22Rv1 (cell line): ENCODE measurements around the gene LHPP.

ENCODE experiments used
- H3K27ac ChIP-seq: fragments of 450-650 bp; 2 replicates; pipeline ENCODE4 v1.5.1; 2017
- ZFX ChIP-seq: fragments of 450-650 bp; IDR thresholded peaks from 2 replicates; pipeline ENCODE4 v1.6.1; 2017; ENCODE audit warnings: antibody characterized with exemption, borderline replicate concordance
- TF ChIP-seq, protein P1 (sequence below): fragments of 450-650 bp; IDR thresholded peaks from 2 replicates; pipeline ENCODE4 v1.5.1; 2017; ENCODE audit warnings: mild to moderate bottlenecking

LHPP gene

GRCh38 chr10:124595143-124595883, 133.7 kb downstream of the LHPP start:
- TF ChIP-seq, protein P1, sequence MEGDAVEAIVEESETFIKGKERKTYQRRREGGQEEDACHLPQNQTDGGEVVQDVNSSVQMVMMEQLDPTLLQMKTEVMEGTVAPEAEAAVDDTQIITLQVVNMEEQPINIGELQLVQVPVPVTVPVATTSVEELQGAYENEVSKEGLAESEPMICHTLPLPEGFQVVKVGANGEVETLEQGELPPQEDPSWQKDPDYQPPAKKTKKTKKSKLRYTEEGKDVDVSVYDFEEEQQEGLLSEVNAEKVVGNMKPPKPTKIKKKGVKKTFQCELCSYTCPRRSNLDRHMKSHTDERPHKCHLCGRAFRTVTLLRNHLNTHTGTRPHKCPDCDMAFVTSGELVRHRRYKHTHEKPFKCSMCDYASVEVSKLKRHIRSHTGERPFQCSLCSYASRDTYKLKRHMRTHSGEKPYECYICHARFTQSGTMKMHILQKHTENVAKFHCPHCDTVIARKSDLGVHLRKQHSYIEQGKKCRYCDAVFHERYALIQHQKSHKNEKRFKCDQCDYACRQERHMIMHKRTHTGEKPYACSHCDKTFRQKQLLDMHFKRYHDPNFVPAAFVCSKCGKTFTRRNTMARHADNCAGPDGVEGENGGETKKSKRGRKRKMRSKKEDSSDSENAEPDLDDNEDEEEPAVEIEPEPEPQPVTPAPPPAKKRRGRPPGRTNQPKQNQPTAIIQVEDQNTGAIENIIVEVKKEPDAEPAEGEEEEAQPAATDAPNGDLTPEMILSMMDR, result no peak
- TF ChIP-seq ZFX, result no peak
- no peak overlapping the region for H3K27ac ChIP-seq

DNA sequence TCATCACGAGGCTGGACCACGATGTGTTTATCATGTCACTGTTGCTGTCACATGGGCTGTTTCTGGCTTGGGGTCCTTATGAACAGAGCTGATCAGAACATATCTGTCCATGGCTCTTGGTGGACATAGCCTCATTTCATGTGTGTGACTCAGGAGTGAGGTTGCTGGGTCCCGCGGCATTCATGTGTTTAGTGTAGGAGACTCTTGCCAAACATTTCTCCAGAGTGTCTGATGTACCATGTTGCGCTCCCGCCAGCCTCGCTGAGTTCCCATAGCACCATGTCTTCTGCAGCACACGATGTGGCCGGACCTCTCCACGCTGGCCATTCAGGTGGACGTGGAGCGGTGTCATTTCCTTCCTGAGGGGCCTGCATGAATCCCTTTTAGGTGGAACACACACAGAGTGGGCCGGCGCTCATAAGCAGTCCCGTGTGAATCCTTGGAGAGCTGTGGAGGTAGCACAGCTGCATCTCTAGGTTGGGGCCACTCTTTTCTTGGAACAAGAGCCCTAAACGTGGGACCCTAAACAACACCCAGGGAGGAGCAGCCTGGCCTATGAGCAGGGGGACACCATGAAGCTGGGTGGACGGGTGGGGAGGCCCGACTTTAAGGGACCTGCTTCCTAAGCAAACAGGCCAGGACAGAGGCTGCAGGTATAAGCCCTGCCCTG, 134.6 kb downstream of the LHPP start:
- TF ChIP-seq ZFX, result no peak
- TF ChIP-seq, protein P1, result no peak
- H3K27ac ChIP-seq, result no peak overlapping the region

DNA sequence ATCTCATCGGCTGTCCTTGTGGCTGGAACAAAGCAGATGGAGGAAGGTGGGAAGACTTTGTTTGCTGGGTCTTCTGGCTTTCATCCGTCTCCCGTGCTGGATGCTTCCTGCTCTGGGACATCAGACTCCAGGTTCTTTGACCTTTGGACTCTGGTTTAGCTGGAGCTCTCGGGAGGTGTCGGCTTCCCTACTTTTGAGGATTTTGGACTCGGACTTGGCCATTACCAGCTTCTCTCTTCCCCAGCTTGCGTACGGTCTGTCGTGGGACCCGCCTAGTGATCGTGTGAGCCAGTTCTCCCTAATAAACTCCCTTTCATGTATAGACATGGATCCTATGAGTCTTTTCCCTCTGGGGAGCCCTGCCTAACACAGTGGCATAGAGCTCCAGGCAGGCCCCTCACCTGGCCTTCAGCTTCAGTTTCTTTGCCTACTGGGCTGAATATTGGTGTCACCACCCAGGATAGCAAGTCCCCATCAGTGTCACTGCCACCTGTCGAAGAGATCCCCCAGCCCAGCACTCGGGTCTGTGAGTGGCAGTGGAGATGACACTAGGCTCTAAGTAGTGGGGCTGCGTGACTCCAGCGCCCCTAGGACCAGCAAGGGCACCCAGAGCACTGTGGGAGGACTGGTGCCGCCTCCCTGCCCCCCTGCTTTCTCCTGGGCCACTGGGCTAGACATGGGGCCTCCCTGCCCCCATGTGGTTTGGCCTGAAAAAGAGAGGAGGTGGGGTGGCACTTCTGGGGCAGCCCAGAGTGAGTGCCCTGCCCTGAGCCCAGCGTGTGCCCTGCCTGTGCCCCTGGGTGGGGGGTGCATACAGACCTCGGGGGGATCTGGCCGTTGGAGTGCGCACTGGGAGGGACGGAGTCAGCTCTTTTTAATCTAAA, 135.6 kb downstream of the LHPP start:
- no peak overlapping the region for H3K27ac ChIP-seq

GRCh38 chr10:124597846-124598165, 136.2 kb downstream of the LHPP start:
- H3K27ac ChIP-seq, result no peak overlapping the region
- TF ChIP-seq ZFX, result no peak
- TF ChIP-seq, protein P1, result no peak

More for the DNA sequence above, 135.6 kb downstream of the LHPP start:
- TF ChIP-seq, protein P1, result no peak
- TF ChIP-seq ZFX, result no peak

DNA sequence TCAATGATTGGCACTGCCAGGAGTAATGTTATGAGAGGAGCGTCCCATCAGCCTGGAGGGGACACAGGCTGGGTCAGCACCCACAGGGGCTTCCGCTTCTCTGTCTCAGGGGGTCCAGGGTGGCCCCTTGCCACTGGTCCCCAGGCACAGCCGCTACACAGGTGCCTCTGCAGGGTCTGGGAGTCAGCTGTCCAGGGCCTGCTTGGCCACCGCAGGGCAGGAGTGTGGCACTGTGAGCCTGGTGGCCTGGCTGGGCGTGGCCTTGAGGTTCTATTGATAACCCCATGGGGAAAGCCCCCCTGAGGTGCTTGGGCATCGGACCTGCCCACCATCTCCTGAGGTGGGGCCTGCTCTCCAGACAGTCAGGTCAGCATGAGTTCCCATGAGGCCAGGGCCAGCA, 136.6 kb downstream of the LHPP start:
- no peak overlapping the region for H3K27ac ChIP-seq
- no peak for TF ChIP-seq ZFX
- TF ChIP-seq, protein P1, result no peak

GRCh38 chr10:124598773-124599587, 137.4 kb downstream of the LHPP start:
- H3K27ac ChIP-seq, result no peak overlapping the region
- TF ChIP-seq ZFX, result no peak
- TF ChIP-seq, protein P1, result no peak
